NOMO-1 treated with DMSO at 0.1 percent for 48 hours (cell line): ENCODE results near the gene CLTCL1.
"Not testable (repeated sequence)": the region's sequence is repeated elsewhere in the genome, so short reads cannot be mapped to it uniquely, and the experiment has no call there.

Experiments used
- DNase-seq: peaks from one replicate; lab custom pipeline; 2025; ENCODE audit not compliant: unreplicated experiment; lab: John Stamatoyannopoulos, UW

Gene CLTCL1

GRCh38 chr22:19177164-19178064 is 114.1 kb downstream of the CLTCL1 start:
- DNase-seq, result no peak

GRCh38 chr22:19176732-19177131 is 114.8 kb downstream of the CLTCL1 start:
- DNase-seq, result no peak

DNA sequence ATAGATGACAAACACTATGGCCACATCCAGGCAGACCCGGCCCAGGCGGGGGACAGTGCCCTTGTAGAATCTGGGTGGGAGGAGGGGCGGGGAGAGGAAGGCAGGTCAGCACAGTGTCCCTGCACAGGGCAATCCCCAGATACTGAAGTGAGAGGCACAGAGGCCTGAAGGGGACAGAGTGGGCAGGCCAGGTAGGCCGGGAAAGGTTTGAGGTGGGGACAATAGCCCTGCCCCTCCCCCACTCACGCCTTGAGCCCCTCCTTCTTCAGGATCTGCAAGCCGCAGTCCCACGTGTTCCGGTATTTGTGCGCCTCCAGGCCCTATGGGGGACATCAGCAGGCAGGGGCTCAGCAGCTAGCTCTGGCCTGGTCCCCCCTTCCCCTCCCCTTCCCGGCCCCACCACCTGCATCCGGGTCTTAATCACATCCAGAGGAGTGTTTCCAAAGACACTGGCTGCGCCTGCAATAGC is 115.3 kb downstream of the CLTCL1 start:
- no peak for DNase-seq

DNA sequence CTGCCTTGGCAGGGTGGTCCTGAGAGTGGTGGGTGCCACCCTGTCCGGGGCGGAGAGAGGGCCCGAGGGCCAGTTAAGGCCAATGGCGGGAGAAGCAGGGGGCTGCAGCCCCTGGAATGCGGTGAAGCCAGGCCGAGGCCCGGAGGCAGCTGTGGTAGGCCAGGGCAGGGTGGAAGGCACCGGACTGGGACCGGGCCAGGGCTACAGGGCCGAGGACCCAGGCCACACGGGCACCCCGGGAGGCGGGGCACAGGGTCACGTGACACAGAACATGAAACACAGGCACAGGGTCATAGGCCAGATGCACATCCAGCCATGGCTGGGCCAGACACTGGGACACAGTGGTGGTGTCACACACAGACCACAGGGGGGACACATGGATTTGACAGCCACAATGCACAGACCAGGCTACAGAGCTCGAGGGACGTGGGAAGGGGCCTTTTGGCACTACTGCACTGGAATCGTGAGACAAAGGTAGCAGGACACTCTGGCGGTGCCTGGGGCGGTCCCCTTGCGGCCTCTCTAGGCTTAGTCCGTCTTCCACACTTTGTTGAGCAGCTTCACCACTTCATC is 115.8 kb downstream of the CLTCL1 start:
- no peak for DNase-seq

DNA sequence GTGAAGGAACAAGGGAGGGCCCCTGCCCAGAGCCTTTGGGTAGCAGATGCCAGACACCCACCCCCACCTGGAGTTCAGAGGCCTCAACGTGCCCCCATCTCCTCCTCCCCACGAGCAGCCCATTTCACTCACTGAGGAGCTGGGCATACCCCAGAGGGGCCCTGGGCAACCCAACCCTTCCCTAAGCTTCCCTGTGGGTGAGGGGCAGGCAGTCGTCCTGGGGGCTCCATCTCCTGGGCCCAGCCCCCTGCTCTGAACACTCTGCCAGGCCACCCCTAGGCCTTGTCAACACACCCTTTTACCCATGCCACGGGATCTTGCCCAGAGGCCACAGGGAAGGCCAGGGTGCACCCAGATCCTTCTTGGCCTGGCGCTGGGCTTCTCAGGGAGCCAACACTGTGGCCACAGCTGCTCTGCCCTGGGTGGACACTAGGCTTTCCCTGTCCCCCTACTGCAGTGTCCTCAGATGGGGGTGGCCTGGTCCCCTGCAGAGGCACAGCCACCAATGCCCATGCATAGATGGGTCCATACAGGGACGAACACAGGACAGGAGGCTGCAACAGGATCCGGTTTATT is 116.4 kb downstream of the CLTCL1 start:
- no peak for DNase-seq

DNA sequence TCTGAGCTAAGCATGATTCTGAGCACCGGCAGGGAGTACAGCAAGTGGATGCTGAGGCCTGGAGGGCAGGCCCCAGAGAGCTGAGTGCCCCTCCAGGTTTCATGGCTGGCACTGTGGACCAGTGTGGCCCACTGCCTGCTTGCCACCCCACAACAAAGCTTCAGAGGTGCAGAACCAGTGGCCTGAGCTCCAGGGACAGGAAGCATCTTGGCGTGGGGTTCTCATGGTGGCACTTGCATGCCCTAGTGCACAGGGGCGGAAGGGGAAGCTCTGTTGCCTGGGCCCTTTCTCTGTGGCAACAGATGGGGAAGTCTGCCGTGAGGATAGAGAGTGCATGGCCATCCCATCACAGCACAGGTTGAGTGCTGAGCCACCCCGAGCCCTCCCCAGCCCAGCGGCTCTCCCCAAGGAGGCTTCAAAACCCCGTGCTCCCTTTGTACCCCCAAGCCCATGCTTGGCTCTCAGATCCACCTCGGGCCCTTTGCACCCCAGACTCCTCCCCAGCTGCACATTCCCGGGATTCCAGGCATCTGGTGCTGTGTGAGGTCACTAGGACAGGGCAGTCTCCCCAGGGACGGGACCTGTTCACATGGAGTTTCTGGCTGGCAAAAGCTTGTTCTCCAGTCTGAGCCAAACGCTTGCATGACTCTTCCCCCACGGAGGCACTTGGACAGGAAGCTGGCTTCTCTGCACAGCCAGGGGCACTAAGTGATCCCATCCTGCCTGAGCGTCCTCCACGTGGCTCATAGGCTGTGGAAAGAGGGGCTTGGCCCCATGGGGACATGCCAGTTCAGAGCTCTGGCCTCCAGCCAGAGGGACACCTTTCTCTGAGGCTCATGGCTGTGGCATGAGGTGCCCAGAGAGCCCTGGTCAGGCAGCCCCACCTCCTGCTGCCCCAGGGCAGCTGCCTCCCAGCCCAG is 117.2 kb downstream of the CLTCL1 start:
- peak; percentile 54 for DNase-seq

GRCh38 chr22:19173047-19174035 is 118.2 kb downstream of the CLTCL1 start:
- DNase-seq, result no peak

DNA sequence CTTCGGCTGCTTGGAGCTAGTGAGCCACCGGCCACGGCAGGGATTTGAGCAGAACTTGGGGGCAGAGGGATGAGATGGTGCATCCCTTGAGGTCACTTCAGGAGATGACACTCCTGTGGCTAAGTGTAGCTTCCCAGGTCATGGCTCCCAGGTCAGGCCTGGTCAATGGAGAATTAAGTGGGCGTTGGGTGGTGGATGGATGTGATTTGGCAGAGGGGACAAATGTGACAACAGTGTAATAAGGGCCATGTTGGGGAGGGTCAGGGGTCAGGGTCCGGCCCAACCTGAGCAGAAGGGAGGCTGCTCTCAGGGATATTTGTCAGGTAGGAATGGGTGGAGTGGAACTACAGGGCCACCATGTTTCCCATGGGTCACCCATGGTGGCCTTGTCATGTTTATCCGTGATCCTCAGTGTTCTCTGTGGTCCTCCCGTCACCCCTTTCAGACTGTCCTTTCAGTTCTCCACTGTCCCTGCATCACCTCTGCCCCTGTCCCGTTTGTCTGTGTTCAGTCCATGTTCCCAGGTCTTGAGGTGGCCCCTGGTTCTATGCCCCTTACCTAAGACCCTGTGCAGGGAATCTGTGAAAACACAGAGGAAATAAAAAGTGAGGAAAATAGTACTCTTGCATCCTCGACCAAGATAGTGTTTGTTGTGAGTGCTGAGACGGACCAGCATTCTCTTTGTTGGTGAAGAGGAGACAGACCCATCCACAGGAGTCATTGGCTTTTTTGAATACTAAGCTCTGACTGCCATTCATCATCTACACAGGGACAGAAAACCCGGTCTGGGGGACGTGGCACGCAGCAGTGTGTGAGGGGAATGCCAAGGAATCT is 119.1 kb downstream of the CLTCL1 start:
- no peak for DNase-seq

DNA sequence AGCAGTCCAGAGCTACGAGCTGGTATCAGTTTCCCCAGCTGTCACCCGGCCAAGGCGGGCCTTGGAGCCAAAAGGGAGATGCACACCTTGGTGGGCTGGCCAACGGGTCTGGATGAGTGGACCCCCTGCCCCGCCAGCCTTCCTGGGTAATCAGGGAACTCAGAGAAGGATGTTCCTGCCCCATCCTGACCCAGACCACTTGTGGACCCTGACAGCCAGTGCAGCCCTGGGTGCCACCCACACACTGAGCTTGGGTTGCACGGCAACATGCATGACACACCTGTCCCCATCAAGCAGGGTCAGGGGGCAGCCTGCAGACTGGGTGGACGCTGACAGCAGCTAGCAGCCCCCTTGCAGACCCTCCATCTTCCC is 121.6 kb downstream of the CLTCL1 start:
- DNase-seq, result no peak

DNA sequence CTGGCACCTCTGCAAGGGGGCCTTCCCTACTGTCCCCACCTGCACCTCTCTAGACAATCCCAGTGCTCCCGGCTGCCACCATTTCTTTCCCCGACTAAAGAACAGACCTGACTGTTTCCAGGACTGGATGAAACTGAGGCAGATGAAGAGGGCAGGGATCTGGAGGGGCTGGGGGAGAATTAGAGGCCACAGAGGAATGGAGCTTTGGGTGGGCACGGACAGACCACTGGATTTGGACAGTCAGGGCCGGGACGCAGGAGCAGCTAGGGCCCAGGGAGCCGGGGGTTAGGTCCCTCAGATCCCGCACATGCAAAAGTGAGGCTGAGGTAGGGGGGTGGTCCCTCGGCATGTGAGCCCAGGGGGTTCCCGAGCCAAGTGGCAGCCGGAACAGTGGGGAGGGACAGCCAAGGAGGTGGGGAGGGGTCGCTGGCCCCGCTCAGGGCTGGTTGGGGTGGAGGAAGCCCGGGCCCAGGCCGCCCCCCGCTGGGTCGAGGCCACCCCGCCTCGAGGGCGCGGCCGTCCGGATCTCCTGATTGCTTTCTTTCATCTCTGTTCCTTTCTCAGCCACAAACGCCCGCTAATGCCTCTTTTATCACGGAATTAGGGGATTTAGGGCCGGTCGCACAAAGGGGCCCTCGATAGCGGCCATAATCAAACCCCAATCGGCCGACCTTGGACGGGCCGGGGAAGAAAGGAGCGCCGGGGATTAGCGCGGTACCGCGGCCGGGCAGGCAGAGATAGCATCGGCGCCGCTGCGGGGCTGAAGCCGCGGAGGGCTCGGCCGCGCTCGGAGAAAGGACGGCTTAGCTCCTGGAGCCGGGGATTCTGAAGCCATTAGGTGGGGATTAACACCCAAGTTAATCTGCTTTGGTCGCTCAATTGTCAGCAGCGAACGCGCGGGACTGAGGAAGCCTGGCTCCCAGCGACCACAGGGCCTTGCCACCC is 122.2 kb downstream of the CLTCL1 start:
- DNase-seq, result no peak

DNA sequence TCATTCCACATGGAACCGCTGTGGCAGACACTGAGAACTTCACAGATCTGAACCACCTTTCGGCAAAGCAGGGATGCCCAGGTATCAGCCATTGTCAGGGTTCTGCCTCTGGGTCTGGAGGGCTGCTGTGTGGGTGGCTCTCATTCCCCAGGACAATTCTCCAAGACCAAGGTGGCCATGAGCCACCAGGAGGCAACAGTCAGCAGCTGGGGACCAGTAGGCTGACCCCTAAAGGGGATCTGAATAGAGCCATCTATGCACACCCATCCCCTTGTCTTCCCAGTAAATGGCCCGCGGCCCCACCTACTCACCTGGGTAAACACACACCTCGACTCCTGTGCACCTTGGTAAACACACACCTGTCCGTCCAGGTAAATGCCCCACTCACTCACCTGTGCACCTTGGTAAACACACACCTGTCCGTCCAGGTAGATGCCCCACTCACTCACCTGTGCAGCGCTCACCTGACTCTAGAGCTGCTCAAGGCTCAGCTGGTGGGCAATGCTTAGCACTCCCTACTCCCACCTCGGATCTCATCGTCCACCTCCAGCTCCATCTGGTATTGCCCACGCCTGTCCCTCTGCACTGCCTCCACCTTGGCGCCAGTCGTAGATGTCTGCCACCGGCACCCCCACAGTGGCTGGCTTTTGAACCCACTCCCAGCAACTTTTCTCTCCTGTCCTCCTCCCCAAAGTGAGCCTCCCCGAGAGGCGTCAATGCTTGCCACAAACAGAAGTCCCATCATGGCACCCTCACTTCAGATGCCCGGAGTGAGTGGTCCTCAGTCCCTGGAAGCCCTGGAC is 123.2 kb downstream of the CLTCL1 start:
- no peak for DNase-seq

GRCh38 chr22:19167106-19167869 is 124.2 kb downstream of the CLTCL1 start:
- no peak for DNase-seq

DNA sequence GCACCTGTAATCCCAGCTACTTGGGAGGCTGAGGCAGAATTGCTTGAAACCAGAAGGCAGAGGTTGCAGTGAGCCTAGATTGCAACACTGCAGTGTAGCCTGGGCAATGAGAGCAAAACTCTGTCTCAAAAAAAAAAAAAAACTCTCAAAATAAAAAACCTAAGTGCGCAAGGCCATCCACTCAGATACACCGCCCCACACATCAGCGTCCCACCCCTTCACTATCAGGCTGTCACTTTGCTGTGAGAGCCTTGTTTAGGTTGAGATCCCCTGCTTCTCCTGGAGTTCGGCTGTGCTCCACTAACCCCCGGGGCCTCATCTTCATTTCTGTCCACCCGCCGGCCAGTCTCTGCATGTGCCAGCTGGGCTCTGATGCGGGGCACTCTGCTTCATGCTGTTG is 125.1 kb downstream of the CLTCL1 start:
- DNase-seq, result no peak

DNA sequence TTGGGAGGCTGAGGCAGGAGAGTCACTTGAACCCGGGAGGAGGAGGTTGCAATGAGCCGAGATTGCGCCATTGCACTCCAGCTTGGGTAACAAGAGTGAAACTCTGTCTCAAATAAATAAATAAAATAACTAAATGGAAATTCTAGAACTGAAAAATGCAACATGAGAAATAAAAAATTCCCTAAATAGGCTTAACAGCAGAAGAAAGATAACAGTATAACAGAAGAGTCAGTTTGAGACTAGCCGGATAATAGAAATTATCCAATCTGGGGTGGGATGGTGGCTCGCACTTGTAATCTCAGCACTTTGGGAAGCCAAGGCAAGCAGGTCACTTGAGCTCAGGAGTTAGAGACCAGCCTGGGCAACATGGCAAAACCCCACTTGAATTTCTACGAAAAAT is 127.1 kb downstream of the CLTCL1 start:
- no peak for DNase-seq

DNA sequence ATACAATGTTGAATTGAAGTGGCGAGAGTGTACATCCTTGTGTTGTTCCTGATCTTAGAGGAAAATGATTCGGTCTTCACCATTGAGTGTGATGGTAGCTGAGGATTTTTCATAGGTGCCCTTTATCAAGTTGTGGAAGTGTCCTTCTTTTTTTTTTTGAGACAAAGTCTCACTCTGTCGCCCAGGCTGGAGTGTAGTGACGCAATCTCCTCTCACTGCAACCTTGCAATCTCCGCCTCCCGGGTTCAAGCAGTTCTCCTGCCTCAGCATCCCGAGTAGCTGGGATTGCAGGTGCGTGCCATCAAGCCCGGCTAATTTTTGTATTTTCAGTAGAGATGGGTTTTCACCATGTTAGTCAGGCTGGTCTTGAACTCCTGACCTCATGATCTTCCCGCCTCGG is 132.9 kb downstream of the CLTCL1 start:
- DNase-seq, result not testable (repeated sequence)

DNA sequence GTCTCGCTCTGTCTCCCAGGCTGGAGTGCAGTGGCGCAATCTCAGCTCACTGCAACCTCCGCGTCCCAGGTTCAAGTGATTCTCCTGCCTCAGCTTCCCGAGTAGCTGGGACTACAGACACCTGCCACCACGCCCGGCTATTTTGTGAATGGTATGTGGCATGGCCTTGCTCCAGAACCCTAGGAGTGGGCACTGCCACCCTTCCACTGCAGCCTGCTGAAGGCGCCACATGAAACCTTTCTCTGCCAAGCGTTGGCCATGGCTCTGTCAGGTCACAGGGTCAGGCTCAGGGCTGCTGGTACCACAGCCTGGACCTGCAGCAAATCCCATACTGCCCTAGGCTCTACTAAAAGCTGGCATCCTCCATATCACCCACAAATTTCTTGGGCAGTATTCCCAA is 135.4 kb downstream of the CLTCL1 start:
- not testable (repeated sequence) for DNase-seq
